HepG2 (cell line): ENCODE measurements around the gene ZNF429. TPM values are rescaled to one million over a fixed set of nuclear protein-coding genes. Genes with fewer than 3 reads are reported as not detected.

Experiments used
- ATAC-seq: fragments of 200-7000 bp; cut with Tn5 transposase; 3 replicates; pipeline ENCODE4 v1.9.1; 2020; ENCODE audit warnings: mild to moderate bottlenecking, moderate library complexity
- BruUV-seq: library from RNA; stranded (reverse); fragments of 400-500 nt; replicated peaks from 2 replicates; lab custom pipeline; 2021; lab: Mats Ljungman, UMichigan
- CTCF ChIA-PET: fragments of 300-600 bp; formaldehyde crosslinking; extraction: SDS; loops from one replicate; lab custom pipeline; 2021; ENCODE audit warnings: low total read pairs, inconsistent platforms, low intra/inter-chr PET ratio; lab: Yijun Ruan, JAX
- POLR2A ChIA-PET: fragments of 350-600 bp; sonication (Branson Sonifier 250); formaldehyde crosslinking; loops from one replicate; lab custom pipeline; 2020; ENCODE audit warnings: antibody characterized with exemption, inconsistent platforms; lab: Yijun Ruan, JAX
- DNase-seq: peaks from one replicate; pipeline ENCODE4 v3.0.0-alpha.2; 2015; ENCODE audit warnings: low spot score
- FAIRE-seq: peaks from 3 replicates; lab custom pipeline; 2011; peaks lifted over from hg19 to GRCh38; lab: Jason Lieb, UNC
- H2AFZ ChIP-seq: one replicate; pipeline ENCODE4 v1.6.1; 2011; ENCODE audit warnings: low read length, inconsistent platforms
- H3K27ac ChIP-seq: fragments of 300-600 bp; 3 replicates; pipeline ENCODE4 v1.8.0; 2011; ENCODE audit warnings: mixed run types, mild to moderate bottlenecking, mixed read lengths, low read length, inconsistent platforms; ENCODE audit not compliant: insufficient read depth; ENCODE audit errors: extremely low read length
- H3K27me3 ChIP-seq, 2 experiments: fragments of 200-600 bp in 1 of 2; 2 replicates in 1 of 2; 3 replicates in 1 of 2; pipeline versions ENCODE4 v1.6.0 to v1.8.0; 2011; ENCODE audit warnings: low read length in 2 of 2, mild to moderate bottlenecking in 2 of 2, moderate library complexity in 2 of 2, inconsistent platforms in 1 of 2; ENCODE audit not compliant: insufficient read depth in 2 of 2, control insufficient read depth in 1 of 2
- H3K36me3 ChIP-seq, 2 experiments: fragments of 200-600 bp in 1 of 2; replicated peaks in 1 of 2; 2 replicates in 1 of 2; 3 replicates in 1 of 2; pipeline versions ENCODE4 v1.5.1 to v1.8.0; 2011; ENCODE audit warnings: low read length in 2 of 2, inconsistent platforms in 1 of 2; ENCODE audit not compliant: insufficient read depth in 2 of 2, control insufficient read depth in 1 of 2
- H3K4me1 ChIP-seq: 2 replicates; pipeline ENCODE4 v1.5.1; 2012; ENCODE audit warnings: low read length, inconsistent platforms; ENCODE audit not compliant: insufficient read depth
- H3K4me2 ChIP-seq: 2 replicates; pipeline ENCODE4 v1.6.0; 2011; ENCODE audit warnings: low read depth, low read length, inconsistent platforms
- H3K4me3 ChIP-seq, 3 experiments: fragments of 200-600 bp in 1 of 3; sonication (generic), shearing (Covaris generic) in 1 of 3; replicated peaks in 1 of 3; 2 replicates each; pipeline ENCODE4 v1.5.1; 2011 to 2016; ENCODE audit warnings: low read length in 3 of 3, inconsistent platforms in 2 of 3, low read depth in 2 of 3, mild to moderate bottlenecking in 2 of 3, control low read depth in 1 of 3, mixed read lengths in 1 of 3; ENCODE audit not compliant: insufficient read depth in 1 of 3
- H3K79me2 ChIP-seq: one replicate; pipeline ENCODE4 v1.6.1; 2011; ENCODE audit warnings: low read length, inconsistent platforms; ENCODE audit not compliant: insufficient read depth
- H3K9ac ChIP-seq: 2 replicates; pipeline ENCODE4 v1.6.0; 2011; ENCODE audit warnings: mild to moderate bottlenecking, low read depth, low read length, inconsistent platforms; ENCODE audit not compliant: insufficient read depth
- H3K9me3 ChIP-seq: 2 replicates; pipeline ENCODE4 v1.5.1; 2012; ENCODE audit warnings: mild to moderate bottlenecking, low read length
- H4K20me1 ChIP-seq: 2 replicates; pipeline ENCODE4 v1.6.0; 2011; ENCODE audit warnings: inconsistent platforms, mild to moderate bottlenecking, low read length, moderate library complexity; ENCODE audit not compliant: insufficient read depth
- ARID5B ChIP-seq: IDR thresholded peaks from 2 replicates; pipeline ENCODE4 v1.4.0; 2020; ENCODE audit warnings: mild to moderate bottlenecking, missing genetic modification reagents
- FOXK1 ChIP-seq: sonication (generic); formaldehyde crosslinking; IDR thresholded peaks from 2 replicates; pipeline ENCODE4 v1.4.0; 2020; ENCODE audit warnings: low read depth, missing genetic modification reagents, borderline replicate concordance
- ZBTB1 ChIP-seq: sonication (generic); formaldehyde crosslinking; IDR thresholded peaks from 2 replicates; pipeline ENCODE4 v1.4.0; 2020; ENCODE audit warnings: missing genetic modification reagents, borderline replicate concordance
- ZHX2 ChIP-seq, 2 experiments: sonication (generic) in 1 of 2; formaldehyde crosslinking in 1 of 2; IDR thresholded peaks; 2 replicates each; pipeline versions ENCODE4 v1.6.1 to v1.9.0; 2014 to 2022; ENCODE audit warnings: antibody characterized with exemption in 1 of 2, borderline replicate concordance in 1 of 2, inconsistent platforms in 1 of 2, low read depth in 1 of 2, missing genetic modification reagents in 1 of 2
- ZNF136 ChIP-seq: sonication (generic); formaldehyde crosslinking; IDR thresholded peaks from 2 replicates; pipeline ENCODE4 v1.8.1; 2022; ENCODE audit warnings: low read depth, mild to moderate bottlenecking, moderate library complexity, missing genetic modification reagents
- ZNF18 ChIP-seq: sonication (generic); formaldehyde crosslinking; IDR thresholded peaks from 2 replicates; pipeline ENCODE4 v1.8.0; 2022; ENCODE audit warnings: mild to moderate bottlenecking, missing genetic modification reagents; ENCODE audit not compliant: insufficient replicate concordance
- ZNF34 ChIP-seq: sonication (generic); formaldehyde crosslinking; IDR thresholded peaks from 2 replicates; pipeline ENCODE4 v1.4.0; 2020; ENCODE audit warnings: mild to moderate bottlenecking, missing genetic modification reagents, borderline replicate concordance
- ZNF432 ChIP-seq: sonication (generic); formaldehyde crosslinking; IDR thresholded peaks from 2 replicates; pipeline ENCODE4 v1.5.0; 2020; ENCODE audit warnings: missing genetic modification reagents, mild to moderate bottlenecking, borderline replicate concordance
- ZNF567 ChIP-seq: sonication (generic); formaldehyde crosslinking; IDR thresholded peaks from 2 replicates; pipeline ENCODE4 v1.8.1; 2023; ENCODE audit warnings: mild to moderate bottlenecking, missing genetic modification reagents, borderline replicate concordance
- ZNF713 ChIP-seq: sonication (generic); formaldehyde crosslinking; IDR thresholded peaks from 2 replicates; pipeline ENCODE4 v1.4.0; 2020; ENCODE audit warnings: mild to moderate bottlenecking, missing genetic modification reagents
- WGBS: methylation state at CpG from one replicate; pipeline ENCODE4 v1.1.6; 2017; ENCODE audit warnings: low lambda C conversion rate; 5-methylcytosine and 5-hydroxymethylcytosine counted together
- in situ Hi-C: cut with HindIII; loops from 2 replicates; pipeline ENCODE4 v1.10.0; 2017; ENCODE audit warnings: low pct_unique_long_range_greater_than_20kb; ENCODE audit not compliant: extremely low pct_ligation_motif_present
- intact Hi-C: fragments of 100-400 bp; cut with micrococcal nuclease; formaldehyde crosslinking; loops from one replicate; pipeline ENCODE4 v1.10.0; 2022; ENCODE audit not compliant: unreplicated experiment
- polyA plus RNA-seq, 8 experiments: library from polyadenylated mRNA; depleted of rRNA in 3 of 8; stranded (reverse) in 7 of 8; unstranded in 1 of 8; fragments of >200 nt; fragmentation: Illumina TruSeq in 4 of 8; extraction: Trizol in 4 of 8; gene quantifications; 2 replicates each; pipeline versions ENCODE4 v1.2.1 to v1.2.3, GENCODE V29; 2011 to 2016; ENCODE audit warnings: low read depth in 4 of 8, missing spikeins in 1 of 8, mixed read lengths in 1 of 8; ENCODE audit not compliant: insufficient read depth in 1 of 8
- total RNA-seq, 5 experiments: library from RNA; depleted of rRNA; stranded (reverse); fragments of >200 nt; fragmentation: Illumina TruSeq; extraction: Trizol; gene quantifications; 2 replicates each; pipeline ENCODE4 v1.2.3, GENCODE V29; 2016; ENCODE audit warnings: low read depth in 1 of 5

Gene ZNF429
- total and polyA plus RNA-seq, 2 of the 13 experiments (the other 11 are each of a cell fraction or from before 2014, with no cell fraction given), result 3.3 to 3.4 TPM

- FAIRE-seq (no peak), ATAC-seq (no peak), DNase-seq (no peak)
- Histone ChIP-seq H4K20me1 (no peaks in the 10 kb centered on the region), H2AFZ (no peak overlapping the region), H3K9me3 (peaks cover 72% of the 10 kb centered on the region), H3K4me2 (no peak overlapping the region), H3K4me1 (no peaks in the 10 kb centered on the region), H3K27ac (no peak overlapping the region), H3K9ac (no peak overlapping the region), H3K27me3 (no peaks in the 10 kb centered on the region), H3K4me3 (no peak overlapping the region), H3K36me3 (no peaks in the 10 kb centered on the region), H3K79me2 (no peaks in the 10 kb centered on the region)
- intact Hi-C loops (no loop called here), in situ Hi-C loops (no loop called here)
- no TSS peak for BruUV-seq
- WGBS, result 2% methylated on average over 3 of the region's 3 CpGs
- ChIA-PET CTCF (no interaction called here), POLR2A (no interaction called here)
- TF ChIP-seq ZHX2 (IDR thresholded peaks at IDR 0.05; ENCODE audit: low read depth), result no peak
- TF ChIP-seq ZHX2 (CRISPR knock-in tag; IDR thresholded peaks at IDR 0.05; ENCODE audit: borderline replicate concordance), result no peak
- no peak for TF ChIP-seq ZNF713
- no peak for TF ChIP-seq ZNF567 (CRISPR knock-in tag)
- TF ChIP-seq ZNF34 (CRISPR knock-in tag), result no peak
- TF ChIP-seq ZNF18 (CRISPR knock-in tag), result no peak
- no peak for TF ChIP-seq ZNF432 (CRISPR knock-in tag)
- no peak for TF ChIP-seq ARID5B
- TF ChIP-seq FOXK1 (CRISPR knock-in tag), result no peak
- TF ChIP-seq ZBTB1 (CRISPR knock-in tag), result no peak
- no peak for TF ChIP-seq ZNF136 (CRISPR knock-in tag)
Measured at GRCh38 chr19:21580101-21580500, 74.7 kb downstream of the ZNF429 start.
